PC-3 (cell line): Measurements from ENCODE around the gene CTSW. TPM values are rescaled to one million over a fixed set of nuclear protein-coding genes. Genes with fewer than 3 reads are reported as not detected.

ENCODE experiments used
- ATAC-seq: fragments of 200-7000 bp; cut with Tn5 transposase; 2 replicates; pipeline ENCODE4 v1.9.1; 2020; ENCODE audit warnings: mild to moderate bottlenecking, moderate library complexity
- BruUV-seq: library from RNA; stranded (reverse); fragments of 400-500 nt; replicated peaks from 2 replicates; lab custom pipeline; 2021; lab: Mats Ljungman, UMichigan
- CTCF ChIA-PET: fragments of 300-600 bp; sonication (Branson Sonifier 250); formaldehyde crosslinking; loops from one replicate; lab custom pipeline; 2022; ENCODE audit warnings: antibody characterized with exemption; lab: Charles Lee
- POLR2A ChIA-PET: fragments of 300-600 bp; sonication (Branson Sonifier 250); formaldehyde crosslinking; loops from one replicate; lab custom pipeline; 2022; ENCODE audit warnings: antibody characterized with exemption; ENCODE audit not compliant: unreplicated experiment; lab: Charles Lee
- DNase-seq: peaks from one replicate; pipeline ENCODE4 v3.0.0-alpha.2; 2015
- H2AFZ ChIP-seq: fragments of 300-600 bp; sonication (generic); 2 replicates; pipeline ENCODE4 v1.6.0; 2016; ENCODE audit warnings: antibody characterized with exemption, low read length
- H3F3A ChIP-seq: fragments of 300-600 bp; sonication (generic); one replicate; pipeline ENCODE4 v1.6.0; 2017; ENCODE audit warnings: antibody characterized with exemption, low read length, control low read depth, mild to moderate bottlenecking; ENCODE audit not compliant: unreplicated experiment
- H3K27ac ChIP-seq: fragments of 300-600 bp; sonication (generic); 2 replicates; pipeline ENCODE4 v1.5.1; 2016; ENCODE audit warnings: mild to moderate bottlenecking, low read length
- H3K27me3 ChIP-seq: fragments of 300-600 bp; sonication (generic); 2 replicates; pipeline ENCODE4 v1.6.1; 2016; ENCODE audit warnings: low read length, mixed read lengths
- H3K36me3 ChIP-seq: fragments of 300-600 bp; sonication (generic); 2 replicates; pipeline ENCODE4 v1.6.1; 2016; ENCODE audit warnings: low read depth, mixed run types, low read length, mixed read lengths
- H3K4me1 ChIP-seq: fragments of 300-600 bp; sonication (generic); 2 replicates; pipeline ENCODE4 v1.5.1; 2016; ENCODE audit warnings: low read length; ENCODE audit not compliant: insufficient read depth
- H3K4me2 ChIP-seq: fragments of 300-600 bp; sonication (generic); 2 replicates; pipeline ENCODE4 v1.6.0; 2016; ENCODE audit warnings: low read length
- H3K4me3 ChIP-seq: fragments of 300-600 bp; sonication (generic); 2 replicates; pipeline ENCODE4 v1.5.1; 2016; ENCODE audit warnings: mild to moderate bottlenecking, low read length, mixed read lengths
- H3K79me2 ChIP-seq: fragments of 300-600 bp; sonication (generic); 2 replicates; pipeline ENCODE4 v1.6.1; 2017; ENCODE audit warnings: low read length, mixed read lengths
- H3K9ac ChIP-seq: fragments of 300-600 bp; sonication (generic); 2 replicates; pipeline ENCODE4 v1.6.0; 2016; ENCODE audit warnings: mild to moderate bottlenecking, low read length
- H3K9me2 ChIP-seq: fragments of 300-600 bp; sonication (generic); replicated peaks from 2 replicates; pipeline ENCODE4 v1.6.1; 2016; ENCODE audit warnings: mixed run types, low read length, mixed read lengths
- H3K9me3 ChIP-seq: fragments of 300-600 bp; sonication (generic); 2 replicates; pipeline ENCODE4 v1.6.1; 2016; ENCODE audit warnings: low read length, mixed read lengths
- H4K20me1 ChIP-seq: fragments of 300-600 bp; sonication (generic); 2 replicates; pipeline ENCODE4 v1.6.1; 2016; ENCODE audit warnings: low read length, mixed read lengths
- CTCF ChIP-seq: fragments of 300-600 bp; sonication (generic); conservative IDR thresholded peaks from 2 replicates; pipeline ENCODE4 v1.5.1; 2017; ENCODE audit warnings: antibody characterized with exemption, low read depth, mild to moderate bottlenecking, low read length
- EZH2 ChIP-seq: fragments of 300-600 bp; sonication (generic); IDR thresholded peaks from one replicate; pipeline ENCODE4 v1.6.1; 2017; ENCODE audit warnings: antibody characterized with exemption, mild to moderate bottlenecking, low read length; ENCODE audit not compliant: unreplicated experiment
- EZH2phosphoT487 ChIP-seq: fragments of 300-600 bp; sonication (generic); IDR thresholded peaks from 2 replicates; pipeline ENCODE4 v1.6.1; 2018; ENCODE audit warnings: mild to moderate bottlenecking, antibody characterized with exemption, low read length, borderline replicate concordance
- intact Hi-C: fragments of 100-400 bp; cut with micrococcal nuclease; formaldehyde crosslinking; loops from 2 replicates; pipeline ENCODE4 v1.9.0; 2023
- total RNA-seq: library from RNA; depleted of rRNA; stranded (reverse); fragments of >200 nt; gene quantifications from 2 replicates; pipeline ENCODE4 v1.2.3, GENCODE V29; 2014

Gene CTSW
- total RNA-seq, 1 experiment from 2014 or later, result 0.11 TPM

- no TSS peak for BruUV-seq
- TF ChIP-seq EZH2phosphoT487 (no peak), EZH2 (no peak), CTCF (no peak)
- POLR2A ChIA-PET, result interaction anchor here (0.5 to 1.4 kb wide), 8 partner anchors 9 to 1518 kb away, joined by 3 to 6 read pairs (median 4); partner anchors contain the start of genes CCDC85B, CCDC88B and RELA
- Histone ChIP-seq H2AFZ (peak within 1 kb of the TSS; percentile 93), H3K27ac (peak within 1 kb of the TSS; percentile 74), H4K20me1 (peaks cover 45% of the 10 kb centered on the region), H3K9me3 (no peaks in the 10 kb centered on the region), H3K9ac (peak within 1 kb of the TSS; percentile 90), H3F3A (peaks cover 11% of the 10 kb centered on the region), H3K36me3 (peaks cover 37% of the 10 kb centered on the region), H3K4me1 (peaks cover 42% of the 10 kb centered on the region), H3K9me2 (no peaks in the 10 kb centered on the region), H3K4me3 (peak within 1 kb of the TSS; percentile 79), H3K4me2 (peak within 1 kb of the TSS; percentile 98), H3K79me2 (peaks cover 68% of the 10 kb centered on the region), H3K27me3 (no peaks in the 10 kb centered on the region)
- intact Hi-C loops, result loop anchor here (2.0 kb wide), 1 partner anchor 31 kb away; the partner anchor contains the start of gene FIBP
- ATAC-seq (peak; percentile 57), DNase-seq (peak; percentile 99)
- CTCF ChIA-PET, result interaction anchor here (0.5 to 2.6 kb wide), 2 partner anchors 31 to 143 kb away, joined by 3 to 26 read pairs; partner anchors contain the start of gene FIBP
Measured at GRCh38 chr11:65857853-65858680, 21.6 kb upstream of the CTSW start, which contains the start of gene CFL1. Gene CFL1, minus strand, starts transcription at chr11:65858180. Its CDS starts 81 bp downstream, at chr11:65858099.

- DNase-seq (peak; percentile 29), ATAC-seq (no peak)
- Histone ChIP-seq H3K9me3 (no peaks in the 10 kb centered on the region), H3K9ac (peak overlapping the region; percentile 90), H3K36me3 (peaks cover 31% of the 10 kb centered on the region), H2AFZ (peak overlapping the region; percentile 93), H3K27ac (peak overlapping the region; percentile 74), H3K4me3 (peak overlapping the region; percentile 79), H3K79me2 (peaks cover 68% of the 10 kb centered on the region), H4K20me1 (peaks cover 39% of the 10 kb centered on the region), H3K9me2 (no peaks in the 10 kb centered on the region), H3K4me2 (peak overlapping the region; percentile 98), H3F3A (peaks cover 11% of the 10 kb centered on the region), H3K27me3 (no peaks in the 10 kb centered on the region), H3K4me1 (peaks cover 42% of the 10 kb centered on the region)
- ChIA-PET POLR2A (interaction anchor here (0.5 to 1.8 kb wide), 9 partner anchors 9 to 1519 kb away, joined by 3 to 23 read pairs (median 5); partner anchors contain the start of genes CCDC85B, CCDC88B, FIBP and RELA), CTCF (interaction anchor here (0.5 to 2.6 kb wide), 5 partner anchors 30 to 147 kb away, joined by 3 to 26 read pairs (median 8); partner anchors contain the start of genes CCDC85B and FIBP)
- TF ChIP-seq EZH2, result no peak
- TF ChIP-seq CTCF, result no peak
- BruUV-seq, result TSS peak; percentile 25
- intact Hi-C loops, result loop anchor here (1.0 to 2.0 kb wide), 2 partner anchors 30 to 243 kb away; partner anchors contain the start of genes FIBP and PCNX3
Measured at GRCh38 chr11:65858681-65859087, 21.0 kb upstream of the CTSW start.
